ENCODE data around the gene CDNF. TPM values are rescaled to one million over a fixed set of nuclear protein-coding genes. Genes with fewer than 3 reads are reported as not detected.
"Not testable (repeated sequence)": the region's sequence is repeated elsewhere in the genome, so short reads cannot be mapped to it uniquely, and the experiment has no call there.

The CDNF gene
- total and polyA plus RNA-seq, 4 donors = 1.5 to 5.9 (median 2.9) TPM

GRCh38 chr10:14864466-14864865 is 26.6 kb upstream of the CDNF start:
- not testable (repeated sequence) for H3K9me3 ChIP-seq (ENCODE audit: control insufficient read depth in 4 of 4, low read length in 3 of 4); H3K27ac ChIP-seq (ENCODE audit: low read depth in 1 of 2, low read length in 2 of 2); DNase-seq (ENCODE audit: low spot score); H3K4me3 ChIP-seq (ENCODE audit: low read depth in 1 of 3, low read length in 3 of 3); H3K27me3 ChIP-seq (ENCODE audit: control insufficient read depth in 4 of 4, insufficient read depth in 4 of 4, low read length in 3 of 4); H3K9ac ChIP-seq (ENCODE audit: low read depth in 1 of 2, low read length in 2 of 2); H3K4me1 ChIP-seq (ENCODE audit: control insufficient read depth in 4 of 4, insufficient read depth in 4 of 4, low read length in 3 of 4)
- H3K36me3 ChIP-seq (ENCODE audit: control insufficient read depth in 4 of 4, insufficient read depth in 3 of 4, low read depth in 1 of 4, low read length in 3 of 4) = peaks cover 0 to 19% (median 13%) of the 10 kb centered on the region in 4 donors
- WGBS = 98% methylated on average over 6 of the region's 6 CpGs

- Histone ChIP-seq H3K27me3 (ENCODE audit: control insufficient read depth in 4 of 4, insufficient read depth in 4 of 4, low read length in 3 of 4) (no peaks in the 10 kb centered on the region), H3K9me3 (ENCODE audit: control insufficient read depth in 4 of 4, low read length in 3 of 4) (no peaks in the 10 kb centered on the region), H3K36me3 (ENCODE audit: control insufficient read depth in 4 of 4, insufficient read depth in 3 of 4, low read depth in 1 of 4, low read length in 3 of 4) (peaks cover 0 to 14% (median 6%) of the 10 kb centered on the region in 4 donors), H3K27ac (ENCODE audit: low read depth in 1 of 2, low read length in 2 of 2) (no peak overlapping the region), H3K4me1 (ENCODE audit: control insufficient read depth in 4 of 4, insufficient read depth in 4 of 4, low read length in 3 of 4) (no peaks in the 10 kb centered on the region), H3K9ac (ENCODE audit: low read depth in 1 of 2, low read length in 2 of 2) (no peak overlapping the region), H3K4me3 (ENCODE audit: low read depth in 1 of 3, low read length in 3 of 3) (no peak overlapping the region)
- WGBS = 93% methylated on average over 1 of the region's 1 CpG
- DNase-seq (ENCODE audit: low spot score) = no peak
- no peak for TF ChIP-seq FOXA1 (IDR thresholded peaks at IDR 0.05)
- TF ChIP-seq YY1 (IDR thresholded peaks at IDR 0.05) = no peak
- TF ChIP-seq ATF3 (IDR thresholded peaks at IDR 0.05) = no peak
- TF ChIP-seq TAF1 (conservative IDR thresholded peaks at IDR 0.05) = no peak
- TF ChIP-seq FOXA2 (IDR thresholded peaks at IDR 0.05) = no peak
- no peak for TF ChIP-seq ZBTB33 (IDR thresholded peaks at IDR 0.05)
- no peak for TF ChIP-seq RXRA (IDR thresholded peaks at IDR 0.05)
- no peak for TF ChIP-seq JUND (IDR thresholded peaks at IDR 0.05)
- TF ChIP-seq SP1 (IDR thresholded peaks at IDR 0.05) = no peak
- TF ChIP-seq REST (IDR thresholded peaks at IDR 0.05) = no peak
- TF ChIP-seq RAD21 (IDR thresholded peaks at IDR 0.05) = no peak
- TF ChIP-seq EGR1 (IDR thresholded peaks at IDR 0.05; ENCODE audit: low read depth in 2 of 2) = no peak
- TF ChIP-seq HNF4G (IDR thresholded peaks at IDR 0.05) = no peak
- TF ChIP-seq HNF4A (conservative IDR thresholded peaks at IDR 0.05) = no peak
- no peak for TF ChIP-seq NR2F2 (IDR thresholded peaks at IDR 0.05)
- no peak for TF ChIP-seq GABPA (IDR thresholded peaks at IDR 0.05 in 1 of 2, conservative IDR thresholded peaks at IDR 0.05 in 1 of 2)
- no peak for TF ChIP-seq MAX (IDR thresholded peaks at IDR 0.05)
- no peak for TF ChIP-seq CTCF (IDR thresholded peaks at IDR 0.05; ENCODE audit: low read depth, low read length, missing input control)
These were observed 23.0 kb upstream of the CDNF start for GRCh38 chr10:14860791-14861190.
